ENCODE results near the gene BARHL1.

The BARHL1 gene

GRCh38 chr9:132578367-132578932 is 4.0 kb upstream of the BARHL1 start:
- Histone ChIP-seq H3K4me1 (ENCODE audit: control insufficient read depth, insufficient read depth, low read length) (no peaks in the 10 kb centered on the region), H3K36me3 (ENCODE audit: control insufficient read depth in 2 of 2, insufficient read depth in 1 of 2, low read length in 2 of 2) (no peaks in the 10 kb centered on the region), H3K9me3 (ENCODE audit: control insufficient read depth, insufficient read depth, low read depth, low read length) (no peaks in the 10 kb centered on the region), H3K27ac (ENCODE audit: extremely low read depth, low read depth, low read length) (no peak overlapping the region), H3K4me3 (ENCODE audit: low read depth, low read length) (no peak overlapping the region)
- ChIA-PET CTCF (interaction anchor here (0.6 to 1.1 kb wide), 6 partner anchors 67 to 224 kb away, joined by 3 to 4 read pairs (median 3); partner anchors contain the start of genes CFAP77 and SETX), POLR2A (no interaction called here)
- TF ChIP-seq SCRT2 (tag by site-specific recombination; IDR thresholded peaks at IDR 0.05) (no peak), ZNF426 (tag by site-specific recombination; IDR thresholded peaks at IDR 0.05) (no peak), SCRT1 (tag by site-specific recombination; IDR thresholded peaks at IDR 0.05; ENCODE audit: borderline replicate concordance) (no peak), SP7 (tag by site-specific recombination; IDR thresholded peaks at IDR 0.05) (no peak), ZNF707 (tag by site-specific recombination; IDR thresholded peaks at IDR 0.05) (no peak)

- no peaks in the 10 kb centered on the region for H3K9me3 ChIP-seq (ENCODE audit: control insufficient read depth, insufficient read depth, low read depth, low read length)
- CTCF ChIA-PET: interaction anchor here (0.6 to 1.0 kb wide), 3 partner anchors 68 to 1171 kb away, joined by 3 to 4 read pairs (median 3); partner anchors contain the start of gene SETX
- no peaks in the 10 kb centered on the region for H3K36me3 ChIP-seq (ENCODE audit: control insufficient read depth in 2 of 2, insufficient read depth in 1 of 2, low read length in 2 of 2)
- no peaks in the 10 kb centered on the region for H3K4me1 ChIP-seq (ENCODE audit: control insufficient read depth, insufficient read depth, low read length)
- POLR2A ChIA-PET: no interaction called here
- H3K4me3 ChIP-seq (ENCODE audit: low read depth, low read length): no peak overlapping the region
- TF ChIP-seq PRDM6 (tag by site-specific recombination; IDR thresholded peaks at IDR 0.05) (no peak), ZNF366 (tag by site-specific recombination; conservative IDR thresholded peaks at IDR 0.05) (no peak), ZNF391 (tag by site-specific recombination; IDR thresholded peaks at IDR 0.05; ENCODE audit: borderline replicate concordance, low read depth) (no peak), PRDM2 (tag by site-specific recombination; IDR thresholded peaks at IDR 0.05; ENCODE audit: borderline replicate concordance) (no peak), IKZF3 (tag by site-specific recombination; IDR thresholded peaks at IDR 0.05) (no peak), ZNF174 (tag by site-specific recombination; IDR thresholded peaks at IDR 0.05) (no peak), ZNF146 (tag by site-specific recombination; IDR thresholded peaks at IDR 0.05) (no peak), ZNF155 (tag by site-specific recombination; IDR thresholded peaks at IDR 0.05) (no peak), ZNF148 (tag by site-specific recombination; IDR thresholded peaks at IDR 0.05; ENCODE audit: borderline replicate concordance) (no peak), KLF8 (tag by site-specific recombination; IDR thresholded peaks at IDR 0.05) (no peak), RBAK (tag by site-specific recombination; IDR thresholded peaks at IDR 0.05) (no peak), OVOL3 (tag by site-specific recombination; IDR thresholded peaks at IDR 0.05) (no peak), ZNF112 (tag by site-specific recombination; IDR thresholded peaks at IDR 0.05) (no peak), ZNF580 (tag by site-specific recombination; IDR thresholded peaks at IDR 0.05) (no peak), ZNF37A (tag by site-specific recombination; IDR thresholded peaks at IDR 0.05) (no peak), ZNF785 (tag by site-specific recombination; IDR thresholded peaks at IDR 0.05) (no peak), ZNF335 (tag by site-specific recombination; conservative IDR thresholded peaks at IDR 0.05) (no peak)
- H3K27ac ChIP-seq (ENCODE audit: extremely low read depth, low read depth, low read length): no peak overlapping the region
Measured at GRCh38 chr9:132579427-132579798, 3.0 kb upstream of the BARHL1 start.
